ENCODE results near the gene GALNT7.

Gene GALNT7

DNA sequence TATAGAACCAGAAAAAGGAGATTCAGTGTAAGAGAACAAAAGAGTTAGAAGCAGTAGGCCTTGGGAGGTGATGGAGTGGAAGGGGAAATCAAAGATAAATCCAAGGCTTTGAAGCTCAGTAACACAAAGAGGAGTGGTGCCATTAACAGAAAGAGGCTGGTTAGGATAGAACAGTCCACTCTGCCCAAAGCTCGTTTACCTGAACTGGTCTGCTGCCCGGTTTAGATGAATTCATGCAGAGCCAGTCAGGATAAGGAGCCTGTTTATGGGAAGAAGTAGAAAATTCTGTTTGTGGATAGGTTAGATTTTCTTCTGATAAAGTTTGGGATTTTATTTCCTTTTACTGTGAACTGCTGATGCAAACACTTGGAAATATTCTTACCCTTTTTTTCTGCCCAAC lies 85.0 kb downstream of the GALNT7 start:
- in situ Hi-C loops (cut with HindIII; ENCODE audit: low pct_unique_long_range_greater_than_20kb, low sequenced_read_pairs), result no loop called here
- no peak for DNase-seq (ENCODE audit: low read depth in 1 of 2, low spot score in 1 of 2)
- TF ChIP-seq JUND (IDR thresholded peaks at IDR 0.05; ENCODE audit: low read depth), result no peak

GRCh38 chr4:173254646-173255045 lies 86.0 kb downstream of the GALNT7 start:
- no peak for TF ChIP-seq JUND (IDR thresholded peaks at IDR 0.05; ENCODE audit: low read depth)
- in situ Hi-C loops (cut with HindIII; ENCODE audit: low pct_unique_long_range_greater_than_20kb, low sequenced_read_pairs), result no loop called here
- no peak for DNase-seq (ENCODE audit: low read depth in 1 of 2, low spot score in 1 of 2)

DNA sequence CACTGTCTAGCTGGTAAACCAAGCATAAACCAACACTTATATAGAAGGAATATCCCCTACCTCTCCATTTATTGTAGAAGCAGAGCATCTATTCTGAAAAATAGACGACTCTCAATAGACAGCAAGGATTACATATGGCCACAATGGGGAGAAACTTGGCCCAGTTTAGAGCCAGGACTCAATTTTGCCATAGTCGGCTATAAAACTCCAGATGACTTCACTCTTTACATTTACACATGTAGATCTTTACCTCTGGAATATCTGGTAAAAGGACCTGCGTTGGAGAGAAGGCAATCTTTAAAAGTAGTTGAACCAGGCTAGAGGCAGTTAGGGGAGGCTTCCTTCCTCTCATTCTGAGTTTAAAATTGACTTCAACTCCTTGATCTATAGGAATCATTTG lies 88.2 kb downstream of the GALNT7 start:
- TF ChIP-seq JUND (IDR thresholded peaks at IDR 0.05; ENCODE audit: low read depth), result no peak
- DNase-seq (ENCODE audit: low read depth in 1 of 2, low spot score in 1 of 2), result no peak
- in situ Hi-C loops (cut with HindIII; ENCODE audit: low pct_unique_long_range_greater_than_20kb, low sequenced_read_pairs), result no loop called here

DNA sequence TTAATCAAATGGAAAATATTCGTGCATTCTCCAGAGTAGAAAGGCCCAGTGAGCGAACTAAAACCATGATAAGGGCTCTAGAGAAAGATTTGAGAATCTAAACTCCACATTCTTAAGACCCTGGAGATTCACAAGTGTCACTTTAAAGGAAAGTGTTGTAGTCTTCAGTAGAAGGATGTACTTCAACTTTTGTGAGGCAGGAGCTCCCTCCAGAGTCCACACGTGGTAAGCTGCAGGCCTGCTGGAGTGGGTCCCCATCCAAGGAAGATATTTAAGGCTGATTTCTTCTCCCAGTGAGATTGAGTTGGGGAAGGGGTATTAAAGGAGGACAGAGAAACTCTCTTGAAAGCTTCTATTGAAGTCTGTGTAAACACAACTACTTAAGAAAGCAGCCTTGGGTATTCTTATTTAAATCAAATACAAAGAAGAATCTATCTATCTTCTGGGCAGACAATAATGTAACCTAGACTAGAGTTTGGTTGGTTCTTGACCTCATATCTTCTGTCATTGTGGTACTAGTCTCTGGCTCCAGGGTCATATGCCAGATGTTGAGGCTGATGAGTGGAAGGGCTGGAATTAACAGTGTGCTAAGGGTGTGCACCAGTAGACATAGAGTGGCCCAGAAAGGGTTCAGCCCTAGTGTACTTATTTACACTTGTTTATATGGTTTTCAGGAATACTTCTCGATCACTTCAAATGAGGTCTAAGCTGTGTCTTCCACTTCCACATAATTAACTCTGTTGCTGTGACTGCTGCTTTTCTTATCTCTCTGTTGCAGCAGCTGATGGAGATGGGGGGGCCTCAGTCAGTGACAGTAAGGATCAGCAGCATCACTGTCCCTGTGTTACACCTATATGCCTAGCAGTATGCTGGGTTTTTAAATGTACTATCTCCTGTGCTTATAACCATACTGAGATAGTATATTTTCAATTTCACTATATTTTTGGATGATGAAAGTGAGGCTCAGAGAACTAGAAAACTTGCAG lies 89.4 kb downstream of the GALNT7 start:
- in situ Hi-C loops (cut with HindIII; ENCODE audit: low pct_unique_long_range_greater_than_20kb, low sequenced_read_pairs), result no loop called here
- no peak for TF ChIP-seq JUND (IDR thresholded peaks at IDR 0.05; ENCODE audit: low read depth)
- peak; percentile 7 to 64 for DNase-seq (ENCODE audit: low read depth in 1 of 2, low spot score in 1 of 2)

- no peak for DNase-seq (ENCODE audit: low read depth in 1 of 2, low spot score in 1 of 2)
- in situ Hi-C loops (cut with HindIII; ENCODE audit: low pct_unique_long_range_greater_than_20kb, low sequenced_read_pairs), result no loop called here
- TF ChIP-seq JUND (IDR thresholded peaks at IDR 0.05; ENCODE audit: low read depth), result no peak
These were observed 90.3 kb downstream of the GALNT7 start for GRCh38 chr4:173258866-173259265.

- no peak for TF ChIP-seq JUND (IDR thresholded peaks at IDR 0.05; ENCODE audit: low read depth)
- DNase-seq (ENCODE audit: low read depth in 1 of 2, low spot score in 1 of 2), result no peak
- in situ Hi-C loops (cut with HindIII; ENCODE audit: low pct_unique_long_range_greater_than_20kb, low sequenced_read_pairs), result no loop called here
These were observed 90.7 kb downstream of the GALNT7 start for GRCh38 chr4:173259310-173259709.

GRCh38 chr4:173261052-173261451 lies 92.4 kb downstream of the GALNT7 start:
- DNase-seq (ENCODE audit: low read depth in 1 of 2, low spot score in 1 of 2), result no peak
- in situ Hi-C loops (cut with HindIII; ENCODE audit: low pct_unique_long_range_greater_than_20kb, low sequenced_read_pairs), result no loop called here
- no peak for TF ChIP-seq JUND (IDR thresholded peaks at IDR 0.05; ENCODE audit: low read depth)

DNA sequence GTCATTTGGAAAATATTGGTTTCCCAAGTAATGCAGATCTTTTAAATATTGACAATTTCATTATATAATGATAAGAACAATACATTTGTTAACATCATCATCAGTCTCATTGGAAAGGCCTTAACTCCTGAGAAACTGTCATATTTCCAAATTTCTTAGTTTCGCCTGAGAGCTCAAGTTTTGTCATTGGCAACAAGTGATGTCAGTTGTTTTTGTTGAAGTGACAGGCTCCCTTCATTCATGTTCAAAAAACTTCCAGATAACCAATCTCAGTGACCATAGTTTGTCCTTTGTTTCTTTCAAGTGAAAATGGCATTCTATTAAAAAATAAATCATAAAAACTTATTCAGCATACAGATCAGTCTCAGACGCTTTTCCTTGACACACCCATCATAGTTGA lies 93.8 kb downstream of the GALNT7 start:
- DNase-seq (ENCODE audit: low read depth in 1 of 2, low spot score in 1 of 2), result no peak
- in situ Hi-C loops (cut with HindIII; ENCODE audit: low pct_unique_long_range_greater_than_20kb, low sequenced_read_pairs), result no loop called here
- no peak for TF ChIP-seq JUND (IDR thresholded peaks at IDR 0.05; ENCODE audit: low read depth)

DNA sequence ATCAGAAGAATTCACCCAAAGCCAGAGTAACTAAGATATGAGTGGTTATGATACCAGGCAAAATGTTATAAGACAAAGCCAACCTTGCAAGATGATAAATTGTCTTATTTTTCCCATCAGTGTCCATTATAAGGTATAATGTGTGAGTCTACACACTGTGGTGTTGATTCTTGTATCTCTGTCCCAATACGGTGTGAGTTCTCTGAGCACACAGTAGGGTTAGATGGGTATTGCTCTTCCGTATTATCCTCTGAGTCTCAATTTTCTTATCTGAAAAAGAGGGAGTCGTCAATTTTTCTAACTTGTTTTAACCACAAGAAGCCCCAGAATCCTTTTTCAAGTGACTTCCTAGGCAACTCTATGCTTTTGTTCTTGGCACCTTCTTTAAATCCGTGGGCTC lies 95.6 kb downstream of the GALNT7 start:
- TF ChIP-seq JUND (IDR thresholded peaks at IDR 0.05; ENCODE audit: low read depth), result no peak
- DNase-seq (ENCODE audit: low read depth in 1 of 2, low spot score in 1 of 2), result no peak
- in situ Hi-C loops (cut with HindIII; ENCODE audit: low pct_unique_long_range_greater_than_20kb, low sequenced_read_pairs), result no loop called here

GRCh38 chr4:173264684-173265185 lies 96.1 kb downstream of the GALNT7 start:
- no peak for DNase-seq (ENCODE audit: low read depth in 1 of 2, low spot score in 1 of 2)
- TF ChIP-seq JUND (IDR thresholded peaks at IDR 0.05; ENCODE audit: low read depth), result no peak
- in situ Hi-C loops (cut with HindIII; ENCODE audit: low pct_unique_long_range_greater_than_20kb, low sequenced_read_pairs), result no loop called here

DNA sequence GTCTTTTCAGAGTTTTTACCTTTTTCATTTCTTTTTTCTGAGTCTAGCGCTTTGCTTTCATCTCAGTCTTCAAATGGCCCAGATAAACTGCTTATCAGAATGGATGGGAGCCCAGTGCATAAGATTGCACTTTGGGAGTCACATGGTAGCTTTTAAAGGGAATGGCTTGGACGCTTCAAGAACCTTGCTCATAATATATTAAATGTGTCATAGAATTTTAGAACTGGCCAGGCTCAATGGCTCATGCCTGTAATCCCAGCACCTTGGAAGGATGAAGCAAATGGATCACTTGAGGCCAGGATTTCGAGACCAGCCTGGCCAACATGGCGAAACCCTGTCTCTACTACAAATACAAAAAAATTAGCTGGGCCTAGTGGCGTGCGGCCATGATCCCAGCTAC lies 97.1 kb downstream of the GALNT7 start:
- no peak for DNase-seq (ENCODE audit: low read depth in 1 of 2, low spot score in 1 of 2)
- in situ Hi-C loops (cut with HindIII; ENCODE audit: low pct_unique_long_range_greater_than_20kb, low sequenced_read_pairs), result no loop called here
- TF ChIP-seq JUND (IDR thresholded peaks at IDR 0.05; ENCODE audit: low read depth), result no peak

DNA sequence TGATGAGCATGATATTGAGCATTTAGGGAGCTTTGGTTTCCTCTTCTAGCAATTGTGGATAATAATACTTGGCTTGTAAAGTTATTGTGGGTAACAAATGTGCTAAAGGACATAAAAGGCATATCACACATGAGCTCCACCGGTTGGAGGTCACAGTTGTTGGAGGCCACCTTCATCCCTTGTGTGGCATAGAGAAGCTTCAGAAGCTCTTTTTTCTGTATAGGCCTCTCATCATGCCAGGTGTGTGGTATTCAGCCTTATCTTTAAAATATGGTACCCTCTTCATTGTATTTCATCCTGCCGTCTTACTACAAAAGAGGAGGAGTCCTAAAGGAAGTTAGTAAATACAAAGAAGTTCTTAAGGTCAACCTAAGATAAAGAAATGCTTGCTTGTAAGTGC lies 99.1 kb downstream of the GALNT7 start:
- in situ Hi-C loops (cut with HindIII; ENCODE audit: low pct_unique_long_range_greater_than_20kb, low sequenced_read_pairs), result no loop called here

DNA sequence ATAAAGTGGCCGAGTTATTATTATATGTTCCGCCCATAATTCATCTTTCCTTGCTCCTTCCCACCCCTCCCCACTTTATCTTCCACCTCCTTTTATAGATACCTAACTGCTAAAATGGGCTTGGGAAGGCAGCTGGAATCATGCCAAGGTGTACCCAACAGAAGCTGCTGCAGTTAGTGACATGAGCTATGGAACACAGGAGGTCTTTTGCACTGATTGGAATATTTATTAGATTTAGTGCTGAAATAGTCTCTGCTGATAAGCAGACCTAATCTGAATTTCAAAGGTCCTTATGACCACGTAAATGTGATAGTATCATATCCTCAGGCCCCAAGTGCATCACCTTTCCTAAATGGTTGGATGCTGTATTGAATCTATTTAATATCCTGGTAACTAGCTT lies 100.7 kb downstream of the GALNT7 start:
- no peak for DNase-seq (ENCODE audit: low read depth in 1 of 2, low spot score in 1 of 2)
- in situ Hi-C loops (cut with HindIII; ENCODE audit: low pct_unique_long_range_greater_than_20kb, low sequenced_read_pairs), result no loop called here
- no peak for TF ChIP-seq JUND (IDR thresholded peaks at IDR 0.05; ENCODE audit: low read depth)

More for the DNA sequence above, 99.1 kb downstream of the GALNT7 start:
- DNase-seq (ENCODE audit: low read depth in 1 of 2, low spot score in 1 of 2), result no peak
- TF ChIP-seq JUND (IDR thresholded peaks at IDR 0.05; ENCODE audit: low read depth), result no peak
